GM18508 (cell line): Measurements from ENCODE around the gene AJAP1.

Source experiments
- ATAC-seq: cut with Tn5 transposase; IDR thresholded peaks from one replicate; pipeline ENCODE4 v1.9.1; 2021; ENCODE audit warnings: moderate number of reproducible peaks; ENCODE audit not compliant: insufficient read depth, unreplicated experiment

AJAP1 gene

GRCh38 chr1:4696753-4697152 lies 42.3 kb downstream of the AJAP1 start:
- ATAC-seq, result no peak

DNA sequence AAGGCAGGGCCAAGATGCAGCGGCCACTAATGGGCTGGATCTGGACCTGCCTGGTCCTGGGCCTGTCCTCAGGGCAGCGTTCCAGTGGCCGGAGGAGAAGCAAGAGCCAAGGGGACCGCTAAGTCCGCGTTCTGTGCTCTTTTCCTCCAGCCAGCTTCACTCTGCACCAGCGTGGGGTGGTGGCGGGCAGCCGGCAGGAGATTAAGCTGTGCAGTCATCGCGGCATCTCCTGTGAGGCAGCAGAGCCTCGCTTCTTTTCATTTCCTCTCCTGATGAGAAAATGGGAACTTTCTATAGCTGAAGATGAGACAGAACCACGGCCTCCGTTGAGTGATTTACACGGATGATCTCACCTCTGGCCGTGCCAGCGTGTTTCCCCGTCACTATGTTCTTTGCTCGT lies 43.4 kb downstream of the AJAP1 start:
- no peak for ATAC-seq

DNA sequence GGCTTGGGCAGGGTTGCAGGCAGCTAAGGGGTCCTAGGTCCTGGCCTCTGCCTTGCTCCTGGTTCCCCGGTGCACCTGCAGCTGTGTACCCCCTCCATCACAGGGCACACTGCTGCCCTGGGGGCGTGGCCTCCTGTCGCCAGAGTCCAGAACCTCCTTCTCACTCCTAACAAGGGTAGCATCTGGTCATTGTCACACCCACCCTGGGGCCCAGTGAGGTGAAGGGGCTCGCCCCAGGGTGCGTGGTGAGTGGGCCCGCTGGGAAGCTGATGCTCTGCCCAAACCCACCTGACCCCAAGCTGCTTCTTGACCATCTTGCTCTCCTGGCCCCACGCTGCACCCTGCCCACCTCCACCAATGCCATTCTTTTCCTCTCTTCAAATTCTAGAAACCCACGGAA lies 44.5 kb downstream of the AJAP1 start:
- ATAC-seq, result no peak

- ATAC-seq, result no peak
These were observed 45.2 kb downstream of the AJAP1 start for GRCh38 chr1:4699376-4700301.

DNA sequence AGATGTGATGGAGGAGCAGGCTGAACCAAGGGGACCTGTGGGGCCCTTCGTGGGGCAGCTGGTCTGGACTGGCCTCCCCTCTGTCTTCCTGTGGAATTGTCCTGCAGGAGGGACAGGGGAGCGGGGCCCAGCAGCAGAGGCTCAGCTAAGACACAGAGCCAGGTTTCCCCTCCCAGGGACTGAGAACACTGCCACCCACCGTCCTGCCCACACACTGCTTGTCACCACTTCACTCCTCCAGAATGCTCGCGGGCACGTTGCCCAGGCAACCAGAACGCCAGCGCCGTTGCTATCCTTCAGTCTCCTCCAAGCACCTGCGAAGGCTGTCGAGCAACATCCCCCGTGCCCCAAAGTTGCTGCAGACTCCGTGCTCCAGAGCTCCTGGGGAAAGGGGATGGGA lies 46.4 kb downstream of the AJAP1 start:
- ATAC-seq, result no peak

- no peak for ATAC-seq
These were observed 46.9 kb downstream of the AJAP1 start for GRCh38 chr1:4701276-4701675.

- ATAC-seq, result no peak
These were observed 48.1 kb downstream of the AJAP1 start for GRCh38 chr1:4702464-4702863.

DNA sequence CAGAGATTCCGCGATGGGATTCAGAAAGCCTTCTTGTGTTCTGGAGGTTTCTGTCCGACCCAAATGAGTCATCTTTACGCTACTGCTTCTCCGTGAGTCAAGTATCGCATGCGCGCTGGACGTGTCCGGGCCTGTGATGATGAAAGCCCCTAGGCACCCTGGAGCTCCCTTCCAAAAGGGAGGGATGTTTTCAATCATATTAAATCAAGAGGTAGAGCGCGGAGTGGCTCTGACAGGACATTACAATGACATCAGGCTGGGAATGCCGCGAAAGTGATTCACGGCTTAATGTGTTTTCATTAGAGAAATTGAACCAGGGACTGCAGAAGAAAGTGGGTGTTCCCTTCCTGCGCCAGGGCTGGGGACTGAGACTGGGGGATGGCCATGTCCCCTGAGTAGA lies 48.5 kb downstream of the AJAP1 start:
- no peak for ATAC-seq

- no peak for ATAC-seq
These were observed 49.2 kb downstream of the AJAP1 start for GRCh38 chr1:4703646-4704045.

- ATAC-seq, result no peak
These were observed 54.6 kb downstream of the AJAP1 start for GRCh38 chr1:4708840-4709507.

DNA sequence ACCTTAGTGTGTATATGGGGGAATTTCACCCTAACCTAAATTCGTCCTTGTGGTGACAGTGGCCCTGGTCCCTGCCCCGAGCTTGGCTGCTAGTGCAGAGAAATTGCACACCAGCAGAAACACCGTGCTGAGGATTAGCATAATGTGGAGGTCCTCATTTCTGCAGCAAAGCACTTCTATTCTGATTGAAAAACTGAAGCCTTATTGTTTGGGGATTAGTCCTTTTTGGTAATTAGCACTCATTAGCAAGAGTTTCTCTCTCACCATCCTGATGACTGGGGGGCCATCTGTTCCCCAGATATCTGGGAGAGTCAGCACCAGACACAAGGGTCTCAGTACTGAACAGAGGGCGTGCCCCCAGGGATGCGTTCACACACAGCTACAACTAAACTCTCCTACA lies 55.2 kb downstream of the AJAP1 start:
- no peak for ATAC-seq

DNA sequence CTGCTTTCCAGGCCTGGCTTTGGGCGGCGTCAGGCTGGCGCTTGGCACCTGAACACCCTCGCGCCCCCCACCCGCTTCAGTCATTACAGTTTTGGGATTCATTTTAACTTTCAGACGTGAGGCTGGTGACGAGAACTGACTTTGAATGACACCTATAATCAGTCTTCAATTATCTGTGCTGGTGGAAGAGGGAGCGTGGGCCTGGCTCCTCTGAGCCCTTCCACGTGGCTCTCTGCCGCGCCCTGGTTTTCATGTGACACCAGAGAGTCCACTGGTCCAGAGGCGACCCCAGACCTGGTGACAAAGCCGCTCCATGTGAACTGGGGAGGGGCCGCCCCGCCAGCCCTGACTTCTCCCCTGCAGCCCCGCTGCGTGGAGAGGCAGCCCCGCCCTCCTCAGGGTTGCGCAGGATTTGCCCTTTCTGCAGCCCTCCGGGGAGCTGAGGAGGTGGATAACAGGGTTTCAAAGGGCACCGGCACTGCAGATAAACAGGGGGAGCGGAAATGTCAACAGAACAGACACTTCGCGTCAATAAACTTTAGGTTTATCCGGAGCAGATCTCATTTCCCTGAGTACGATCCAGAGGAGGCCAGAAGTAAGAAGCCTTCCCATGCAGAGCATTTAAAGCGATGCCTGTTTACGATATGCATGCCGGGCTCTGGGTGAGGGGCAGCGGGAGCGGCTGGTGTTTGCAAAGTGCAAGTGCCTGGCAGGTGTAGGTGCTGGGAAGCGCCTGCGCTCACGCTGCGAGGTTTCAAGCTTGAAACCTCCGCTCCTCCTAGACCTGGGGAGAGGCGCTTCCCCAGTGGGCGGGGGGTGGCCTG lies 56.4 kb downstream of the AJAP1 start:
- ATAC-seq, result no peak

DNA sequence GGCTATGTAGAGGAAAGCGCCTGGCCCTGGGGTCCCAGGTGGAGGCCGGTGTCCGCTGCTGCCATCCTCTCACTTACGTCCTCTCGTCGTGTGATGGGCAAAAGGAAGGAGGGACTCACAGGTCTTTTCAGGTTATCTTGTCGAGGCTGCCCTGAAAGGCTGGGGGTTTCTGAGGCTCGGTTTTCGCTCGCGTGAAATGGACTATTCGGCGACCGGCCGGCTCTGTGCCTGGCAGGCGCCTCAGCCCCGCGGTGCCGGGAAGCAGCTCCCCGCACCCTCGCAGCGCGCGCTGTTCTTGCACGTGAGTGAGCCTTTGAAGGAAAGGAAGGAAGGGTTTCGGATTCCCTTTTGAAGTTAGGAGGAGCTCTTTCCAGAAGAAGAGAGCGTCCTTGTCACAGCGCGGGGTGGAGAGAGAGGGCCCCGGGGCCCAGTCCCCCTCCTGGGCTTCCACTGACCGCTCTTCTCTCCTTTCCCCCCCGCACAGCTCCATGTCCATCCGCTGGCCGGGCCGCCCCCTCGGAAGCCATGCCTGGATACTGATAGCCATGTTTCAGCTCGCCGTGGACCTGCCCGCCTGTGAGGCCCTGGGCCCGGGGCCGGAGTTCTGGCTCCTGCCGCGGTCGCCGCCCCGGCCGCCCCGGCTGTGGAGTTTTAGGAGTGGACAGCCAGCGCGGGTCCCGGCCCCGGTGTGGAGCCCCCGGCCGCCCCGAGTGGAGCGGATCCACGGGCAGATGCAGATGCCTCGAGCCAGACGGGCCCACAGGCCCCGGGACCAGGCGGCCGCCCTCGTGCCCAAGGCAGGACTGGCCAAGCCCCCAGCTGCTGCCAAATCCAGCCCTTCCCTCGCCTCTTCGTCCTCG lies 57.2 kb downstream of the AJAP1 start:
- ATAC-seq, result no peak

GRCh38 chr1:4713669-4714068 lies 59.3 kb downstream of the AJAP1 start:
- ATAC-seq, result no peak

DNA sequence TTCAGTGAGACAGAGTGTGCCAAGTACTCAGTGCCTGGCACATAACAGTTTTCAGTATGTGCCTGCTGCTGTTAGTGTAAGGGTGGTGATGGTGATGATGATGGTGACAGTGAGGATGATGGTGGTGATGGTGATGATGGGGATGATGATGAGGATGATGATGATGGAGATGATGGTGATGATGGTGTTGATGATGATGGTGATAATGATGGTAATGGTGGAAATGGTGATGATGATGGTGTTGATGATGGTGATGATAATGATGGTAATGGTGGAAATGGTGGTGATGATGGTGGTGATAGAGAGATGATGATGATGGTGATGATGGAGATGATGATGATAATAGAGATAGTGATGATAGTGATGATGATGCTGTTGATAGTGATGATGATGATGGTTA lies 62.0 kb downstream of the AJAP1 start:
- no peak for ATAC-seq

DNA sequence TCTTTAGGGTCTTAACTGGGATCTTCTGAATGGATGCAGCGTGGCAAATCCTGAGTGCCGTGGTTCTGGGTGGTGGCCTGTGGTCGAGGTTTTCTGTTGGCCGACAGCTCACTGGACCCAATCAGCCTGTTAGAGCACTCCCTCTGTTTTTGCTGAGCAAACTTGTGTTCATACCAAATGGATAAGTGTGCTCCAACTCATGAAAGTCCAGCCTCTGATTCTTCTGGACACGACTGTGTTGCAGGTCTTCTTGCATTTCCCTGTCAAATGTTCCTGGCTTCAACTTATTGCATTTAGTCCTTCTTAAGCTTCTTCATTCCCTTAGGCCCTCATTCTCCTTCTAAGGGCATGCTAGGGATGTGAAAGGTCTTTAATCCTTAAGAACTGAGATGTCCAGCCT lies 63.7 kb downstream of the AJAP1 start:
- ATAC-seq, result no peak

DNA sequence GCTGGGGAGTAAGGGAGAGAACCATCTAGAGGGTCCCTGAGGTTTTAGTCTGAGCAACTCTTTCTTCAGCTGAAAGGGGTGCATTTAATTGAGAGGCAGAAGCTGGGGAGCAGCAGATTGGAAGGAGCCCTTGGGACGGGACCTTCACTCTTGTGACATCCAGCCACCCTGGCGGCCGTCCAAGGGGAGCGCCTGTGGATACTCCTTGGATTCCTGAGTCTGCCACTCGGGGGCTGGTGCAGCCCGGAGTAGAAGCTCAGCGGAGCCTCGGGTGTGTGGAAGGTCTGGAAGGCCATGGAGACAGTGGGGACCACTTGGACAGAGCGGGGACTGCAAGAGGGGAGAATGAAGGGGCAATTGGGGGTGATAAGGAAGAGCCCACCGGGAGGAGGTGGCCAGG lies 68.7 kb downstream of the AJAP1 start:
- no peak for ATAC-seq

- ATAC-seq, result no peak
These were observed 69.6 kb downstream of the AJAP1 start for GRCh38 chr1:4724001-4724400.

GRCh38 chr1:4724695-4725250 lies 70.4 kb downstream of the AJAP1 start:
- no peak for ATAC-seq

DNA sequence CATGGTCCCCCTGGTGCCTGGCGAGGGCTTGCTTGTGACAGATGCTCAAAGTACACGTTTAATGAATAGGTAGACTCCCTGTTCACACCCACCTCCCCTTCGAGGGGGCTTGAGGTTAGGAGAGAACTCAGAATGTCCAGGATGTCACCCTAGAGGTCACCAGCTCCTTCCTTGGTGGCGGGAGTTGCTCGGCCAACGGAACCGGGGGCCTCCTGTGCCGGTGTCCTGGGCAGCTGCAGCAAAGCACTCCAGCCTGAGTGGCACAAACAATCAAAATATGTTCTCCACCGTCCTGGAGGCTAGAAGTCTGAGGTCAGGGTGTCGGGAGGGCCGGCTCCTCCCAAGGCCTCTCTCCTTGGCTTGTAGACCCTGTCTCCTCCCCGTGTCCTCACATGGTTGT lies 71.0 kb downstream of the AJAP1 start:
- ATAC-seq, result no peak
